ENCODE data around the gene RNF166.
"Not testable (repeated sequence)": the region's sequence is repeated elsewhere in the genome, so short reads cannot be mapped to it uniquely, and the experiment has no call there.

The RNF166 gene

DNA sequence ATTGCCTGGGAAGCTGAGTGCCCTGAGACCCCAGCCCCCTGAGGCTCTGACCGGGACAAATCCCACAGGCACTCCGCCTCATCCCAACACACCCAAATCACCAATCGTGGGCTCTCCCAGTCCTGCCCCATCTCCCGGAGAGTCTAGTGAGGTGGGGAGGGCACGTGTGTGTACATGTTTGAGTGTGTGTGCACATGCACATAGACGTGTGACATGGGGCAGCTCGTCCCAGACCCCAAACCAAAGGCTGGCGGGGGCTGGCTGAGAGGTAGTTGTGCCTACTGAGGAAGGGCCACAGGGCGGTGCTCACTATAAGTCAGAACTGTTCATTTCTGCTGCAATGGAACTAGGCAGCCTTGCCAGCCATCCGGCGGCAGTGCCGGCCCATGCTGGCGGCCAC, 28.5 kb downstream of the RNF166 start:
- TF ChIP-seq, protein P1, sequence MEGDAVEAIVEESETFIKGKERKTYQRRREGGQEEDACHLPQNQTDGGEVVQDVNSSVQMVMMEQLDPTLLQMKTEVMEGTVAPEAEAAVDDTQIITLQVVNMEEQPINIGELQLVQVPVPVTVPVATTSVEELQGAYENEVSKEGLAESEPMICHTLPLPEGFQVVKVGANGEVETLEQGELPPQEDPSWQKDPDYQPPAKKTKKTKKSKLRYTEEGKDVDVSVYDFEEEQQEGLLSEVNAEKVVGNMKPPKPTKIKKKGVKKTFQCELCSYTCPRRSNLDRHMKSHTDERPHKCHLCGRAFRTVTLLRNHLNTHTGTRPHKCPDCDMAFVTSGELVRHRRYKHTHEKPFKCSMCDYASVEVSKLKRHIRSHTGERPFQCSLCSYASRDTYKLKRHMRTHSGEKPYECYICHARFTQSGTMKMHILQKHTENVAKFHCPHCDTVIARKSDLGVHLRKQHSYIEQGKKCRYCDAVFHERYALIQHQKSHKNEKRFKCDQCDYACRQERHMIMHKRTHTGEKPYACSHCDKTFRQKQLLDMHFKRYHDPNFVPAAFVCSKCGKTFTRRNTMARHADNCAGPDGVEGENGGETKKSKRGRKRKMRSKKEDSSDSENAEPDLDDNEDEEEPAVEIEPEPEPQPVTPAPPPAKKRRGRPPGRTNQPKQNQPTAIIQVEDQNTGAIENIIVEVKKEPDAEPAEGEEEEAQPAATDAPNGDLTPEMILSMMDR (IDR thresholded peaks at IDR 0.05; ENCODE audit: borderline replicate concordance, insufficient read depth, low read depth, low read length): no peak
- H3K4me3 ChIP-seq (ENCODE audit: low read depth, low read length): no peak overlapping the region

DNA sequence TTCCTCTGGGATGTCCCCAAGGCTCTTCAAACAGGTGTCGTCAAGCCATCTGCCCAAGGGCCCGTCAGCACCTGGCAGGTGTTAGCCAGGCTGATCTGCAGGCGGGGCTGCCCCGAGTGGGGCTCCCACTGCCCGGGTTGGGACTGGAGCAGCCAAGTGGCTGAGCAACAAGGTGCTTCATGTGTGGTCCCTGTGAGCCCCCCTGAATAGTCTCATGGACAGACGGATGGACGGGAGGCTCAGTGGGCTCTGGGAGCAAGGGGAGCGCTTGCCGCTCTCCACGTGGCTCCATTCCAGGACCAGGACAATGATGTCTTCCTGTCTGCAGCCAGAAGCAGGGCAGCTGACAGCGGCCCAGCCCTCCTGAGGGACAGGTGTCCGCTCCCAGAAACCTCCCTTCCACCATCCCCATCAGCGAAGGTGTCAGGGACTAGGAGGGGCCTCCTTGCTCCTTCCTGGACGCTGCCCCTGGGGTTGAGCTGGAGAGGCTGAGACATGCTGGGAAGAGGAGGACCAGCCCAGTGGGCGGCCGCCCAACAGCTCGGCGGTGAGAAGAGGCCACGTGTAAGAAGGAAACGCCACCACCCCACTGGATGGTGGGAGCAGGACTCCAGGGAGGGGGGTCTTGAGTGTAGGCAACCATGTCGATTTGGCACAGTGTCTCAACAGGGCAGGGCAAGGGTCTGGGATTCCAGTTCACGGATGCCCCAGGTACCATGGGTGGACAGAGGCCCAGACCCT, 29.5 kb downstream of the RNF166 start:
- H3K4me3 ChIP-seq (ENCODE audit: low read depth, low read length): no peak overlapping the region
- TF ChIP-seq, protein P1 (IDR thresholded peaks at IDR 0.05; ENCODE audit: borderline replicate concordance, insufficient read depth, low read depth, low read length): no peak

DNA sequence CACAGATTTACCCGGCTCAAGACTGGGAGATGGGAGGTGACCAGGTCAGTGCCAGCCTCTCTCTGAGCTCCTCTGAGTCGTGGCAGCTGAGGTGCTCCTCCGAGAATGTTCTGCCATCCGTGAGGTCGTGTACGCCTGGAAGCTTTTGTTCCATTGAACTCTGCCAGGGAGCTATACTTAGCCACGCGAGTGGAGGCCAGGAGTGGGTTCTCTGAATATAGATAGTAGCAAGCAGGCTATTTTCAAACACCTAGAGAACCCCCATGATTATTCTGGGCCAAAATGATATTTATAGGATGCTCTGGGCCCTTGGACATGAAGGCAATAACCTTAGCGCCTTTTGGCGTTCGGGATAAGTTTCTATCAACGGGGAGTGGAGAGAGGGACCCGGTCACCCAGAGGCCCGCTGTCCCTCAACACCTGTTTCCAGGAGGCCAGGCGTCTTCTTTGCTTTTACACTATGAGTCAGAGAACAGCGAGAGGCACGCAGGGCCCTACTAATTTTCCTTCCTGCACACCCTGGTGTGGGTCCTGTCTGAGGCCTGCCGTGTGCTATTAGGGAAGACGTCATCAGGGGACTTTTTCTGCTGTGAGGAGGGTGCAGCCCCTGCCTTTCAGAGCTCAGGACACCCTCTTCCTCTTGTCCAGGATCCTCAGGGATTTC, 32.4 kb downstream of the RNF166 start:
- no peak overlapping the region for H3K4me3 ChIP-seq (ENCODE audit: low read depth, low read length)
- TF ChIP-seq, protein P1 (IDR thresholded peaks at IDR 0.05; ENCODE audit: borderline replicate concordance, insufficient read depth, low read depth, low read length): no peak

DNA sequence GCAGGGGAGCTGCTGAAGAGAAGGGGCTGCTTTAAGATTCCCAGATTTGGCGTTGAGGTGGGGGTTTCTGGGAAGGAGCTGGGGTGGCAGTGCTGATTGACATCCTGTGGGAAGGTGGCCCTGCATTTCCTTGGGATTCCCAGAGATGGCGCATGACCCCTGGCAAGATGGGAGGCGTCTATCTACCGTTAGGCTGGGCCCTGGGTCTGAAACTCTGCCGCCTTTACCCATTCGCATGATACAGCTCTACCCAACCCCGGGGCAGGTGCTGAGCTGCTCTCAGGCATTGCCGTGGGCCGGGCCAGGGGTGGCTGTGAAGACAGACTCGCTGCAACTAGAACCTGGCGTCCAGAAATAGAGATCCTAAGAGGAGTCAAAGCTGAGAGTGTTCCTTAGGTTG, 33.4 kb downstream of the RNF166 start:
- TF ChIP-seq, protein P1 (IDR thresholded peaks at IDR 0.05; ENCODE audit: borderline replicate concordance, insufficient read depth, low read depth, low read length): no peak
- H3K4me3 ChIP-seq (ENCODE audit: low read depth, low read length): no peak overlapping the region

DNA sequence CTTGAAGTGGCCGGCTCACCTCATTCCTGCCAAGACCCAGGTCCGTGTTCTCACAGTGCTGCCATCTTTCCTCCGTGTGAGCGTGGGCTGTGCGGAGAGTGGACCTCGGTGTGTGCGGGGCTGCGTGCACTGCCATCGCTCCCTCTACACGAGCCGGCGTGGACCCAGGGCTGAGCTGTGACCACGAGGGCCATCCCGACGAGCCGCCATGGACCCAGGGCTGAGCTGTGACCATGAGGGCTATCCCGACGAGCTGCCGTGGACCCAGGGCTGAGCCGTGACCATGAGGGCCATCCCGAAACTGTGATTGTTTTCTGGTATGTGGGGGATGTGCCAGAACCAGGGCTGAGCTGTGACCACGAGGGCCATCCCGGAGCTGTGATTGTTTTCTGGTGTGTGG, 34.4 kb downstream of the RNF166 start:
- TF ChIP-seq, protein P1 (IDR thresholded peaks at IDR 0.05; ENCODE audit: borderline replicate concordance, insufficient read depth, low read depth, low read length): no peak
- no peak overlapping the region for H3K4me3 ChIP-seq (ENCODE audit: low read depth, low read length)

DNA sequence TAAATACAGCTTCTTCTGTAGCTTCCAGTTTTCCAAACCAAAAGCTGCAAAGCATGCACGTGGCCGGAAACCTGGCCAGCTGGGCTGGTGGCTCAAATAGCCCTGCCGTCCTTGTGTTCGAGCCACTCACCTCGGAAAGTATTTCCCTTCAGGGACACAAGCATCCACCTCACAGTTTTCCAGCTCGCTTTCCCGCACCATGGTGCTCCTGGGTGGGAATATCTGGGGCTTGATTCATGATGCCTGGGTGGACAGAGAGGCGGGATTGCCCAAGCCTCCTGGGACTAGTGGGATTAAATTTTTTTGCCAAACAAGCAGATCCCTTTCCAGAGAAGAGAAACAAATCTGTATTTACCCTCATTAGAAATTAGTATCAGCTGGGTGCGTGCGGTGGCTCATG, 36.2 kb downstream of the RNF166 start:
- TF ChIP-seq, protein P1 (IDR thresholded peaks at IDR 0.05; ENCODE audit: borderline replicate concordance, insufficient read depth, low read depth, low read length): no peak
- no peak overlapping the region for H3K4me3 ChIP-seq (ENCODE audit: low read depth, low read length)

DNA sequence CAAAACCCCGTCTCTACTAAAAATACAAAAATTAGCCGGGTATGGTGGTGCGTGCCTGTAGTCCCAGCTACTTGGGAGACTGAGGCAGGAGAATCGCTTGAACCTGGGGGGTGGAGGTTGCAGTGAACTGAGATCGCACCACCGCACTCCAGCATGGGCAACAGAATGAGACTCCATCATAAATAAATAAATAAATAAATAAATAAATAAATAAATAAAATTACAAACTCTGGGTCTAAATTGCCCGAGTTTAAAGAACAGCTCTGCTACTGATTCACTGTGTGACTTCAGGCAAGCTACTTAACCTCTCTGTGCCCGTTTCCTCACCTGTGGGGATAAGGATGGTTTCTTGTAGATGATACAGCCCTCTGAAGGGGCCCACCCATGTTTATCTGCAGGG, 36.7 kb downstream of the RNF166 start:
- H3K4me3 ChIP-seq (ENCODE audit: low read depth, low read length): not testable (repeated sequence)

Data from GM12875 (cell line).